DND-41 (cell line): ENCODE measurements around the gene UBXN2A.

Experiments used
- ATAC-seq: fragments of 200-7000 bp; cut with Tn5 transposase; 3 replicates; pipeline ENCODE4 v1.9.1; 2021; ENCODE audit warnings: low read depth; ENCODE audit not compliant: insufficient read depth
- DNase-seq: peaks from one replicate; pipeline ENCODE4 v3.0.0-alpha.2; 2020
- H2AFZ ChIP-seq: 2 replicates; pipeline ENCODE4 v1.6.0; 2012; ENCODE audit warnings: low read depth, low read length
- H3K27ac ChIP-seq: 2 replicates; pipeline ENCODE4 v1.5.1; 2012; ENCODE audit warnings: low read length, inconsistent platforms
- H3K27me3 ChIP-seq: fragments of 200-600 bp; sonication (generic); 2 replicates; pipeline ENCODE4 v1.6.0; 2012; ENCODE audit warnings: low read length, mild to moderate bottlenecking, inconsistent platforms; ENCODE audit not compliant: insufficient read depth, poor library complexity
- H3K36me3 ChIP-seq: 2 replicates; pipeline ENCODE4 v1.5.1; 2012; ENCODE audit warnings: low read length, inconsistent platforms; ENCODE audit not compliant: insufficient read depth
- H3K4me1 ChIP-seq: 2 replicates; pipeline ENCODE4 v1.5.1; 2012; ENCODE audit warnings: mild to moderate bottlenecking, low read length; ENCODE audit not compliant: insufficient read depth
- H3K4me2 ChIP-seq: 2 replicates; pipeline ENCODE4 v1.6.0; 2012; ENCODE audit warnings: mild to moderate bottlenecking, moderate library complexity, low read length, inconsistent platforms; ENCODE audit not compliant: insufficient read depth
- H3K4me3 ChIP-seq, 2 experiments: fragments of 200-600 bp in 1 of 2; shearing (Covaris generic) in 1 of 2; 2 replicates each; pipeline ENCODE4 v1.5.1; 2012 to 2016; ENCODE audit warnings: inconsistent platforms in 2 of 2, low read length in 2 of 2, mild to moderate bottlenecking in 2 of 2, low read depth in 1 of 2, moderate library complexity in 1 of 2
- H3K79me2 ChIP-seq: 2 replicates; pipeline ENCODE4 v1.6.0; 2012; ENCODE audit warnings: low read length, inconsistent platforms; ENCODE audit not compliant: insufficient read depth
- H3K9ac ChIP-seq: 2 replicates; pipeline ENCODE4 v1.6.0; 2012; ENCODE audit warnings: low read depth, mild to moderate bottlenecking, inconsistent platforms, low read length, moderate library complexity
- H3K9me3 ChIP-seq: 2 replicates; pipeline ENCODE4 v1.5.1; 2012; ENCODE audit warnings: low read length, moderate library complexity, mild to moderate bottlenecking, inconsistent platforms; ENCODE audit not compliant: insufficient read depth, severe bottlenecking
- H4K20me1 ChIP-seq: 2 replicates; pipeline ENCODE4 v1.6.0; 2012; ENCODE audit warnings: low read length; ENCODE audit not compliant: insufficient read depth
- CTCF ChIP-seq: IDR thresholded peaks from 2 replicates; pipeline ENCODE4 v1.5.1; 2012; ENCODE audit warnings: borderline replicate concordance, low read length, moderate library complexity, mild to moderate bottlenecking; ENCODE audit not compliant: poor library complexity, severe bottlenecking; ENCODE audit errors: extremely low read depth
- EZH2 ChIP-seq: IDR thresholded peaks from 3 replicates; pipeline ENCODE4 v1.6.1; 2012; ENCODE audit warnings: borderline replicate concordance, low read depth, mild to moderate bottlenecking, moderate library complexity, low read length, inconsistent platforms; ENCODE audit not compliant: severe bottlenecking

Gene UBXN2A

DNA sequence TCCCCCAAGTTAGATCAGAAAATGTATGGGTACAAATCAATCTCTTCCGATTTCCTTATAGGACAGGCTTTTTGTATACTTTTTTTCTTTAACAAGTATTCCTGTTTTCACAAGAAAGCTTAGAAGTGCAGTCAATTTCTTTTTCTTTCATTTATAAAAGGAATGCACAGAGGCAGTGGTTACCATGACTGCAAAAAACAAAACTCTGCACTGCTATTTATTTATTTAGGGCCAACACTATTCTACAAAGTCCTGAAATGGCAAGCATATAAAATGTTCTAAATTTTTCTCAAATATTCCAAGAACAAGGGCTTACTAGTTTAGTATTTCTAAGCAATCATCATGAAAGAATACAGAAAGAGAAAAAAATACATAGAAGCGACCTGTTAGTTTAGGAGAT, 35.6 kb upstream of the UBXN2A start:
- no peaks in the 10 kb centered on the region for H3K9me3 ChIP-seq
- no peaks in the 10 kb centered on the region for H3K27me3 ChIP-seq
- H3K9ac ChIP-seq: no peak overlapping the region
- no peak overlapping the region for H2AFZ ChIP-seq
- ATAC-seq (no peak), DNase-seq (no peak)
- H3K27ac ChIP-seq: no peak overlapping the region
- no peaks in the 10 kb centered on the region for H3K4me1 ChIP-seq
- peaks cover 69% of the 10 kb centered on the region for H3K79me2 ChIP-seq
- H3K4me3 ChIP-seq: no peak overlapping the region
- H4K20me1 ChIP-seq: peaks cover 14% of the 10 kb centered on the region
- no peaks in the 10 kb centered on the region for H3K36me3 ChIP-seq
- H3K4me2 ChIP-seq: no peak overlapping the region
- TF ChIP-seq EZH2: no peak
- TF ChIP-seq CTCF: no peak

GRCh38 chr2:23905155-23905554, 35.1 kb upstream of the UBXN2A start:
- H3K36me3 ChIP-seq: no peaks in the 10 kb centered on the region
- 0 out of 3 replicates have a peak, but pooled peaks have one; percentile 12 for ATAC-seq
- H3K27ac ChIP-seq: no peak overlapping the region
- no peak overlapping the region for H3K9ac ChIP-seq
- H3K9me3 ChIP-seq: no peaks in the 10 kb centered on the region
- peaks cover 71% of the 10 kb centered on the region for H3K79me2 ChIP-seq
- H3K4me1 ChIP-seq: no peaks in the 10 kb centered on the region
- peaks cover 14% of the 10 kb centered on the region for H4K20me1 ChIP-seq
- no peak for DNase-seq
- H3K4me3 ChIP-seq: no peak overlapping the region
- H3K27me3 ChIP-seq: no peaks in the 10 kb centered on the region
- no peak overlapping the region for H2AFZ ChIP-seq
- TF ChIP-seq CTCF: no peak
- no peak for TF ChIP-seq EZH2
- H3K4me2 ChIP-seq: no peak overlapping the region

DNA sequence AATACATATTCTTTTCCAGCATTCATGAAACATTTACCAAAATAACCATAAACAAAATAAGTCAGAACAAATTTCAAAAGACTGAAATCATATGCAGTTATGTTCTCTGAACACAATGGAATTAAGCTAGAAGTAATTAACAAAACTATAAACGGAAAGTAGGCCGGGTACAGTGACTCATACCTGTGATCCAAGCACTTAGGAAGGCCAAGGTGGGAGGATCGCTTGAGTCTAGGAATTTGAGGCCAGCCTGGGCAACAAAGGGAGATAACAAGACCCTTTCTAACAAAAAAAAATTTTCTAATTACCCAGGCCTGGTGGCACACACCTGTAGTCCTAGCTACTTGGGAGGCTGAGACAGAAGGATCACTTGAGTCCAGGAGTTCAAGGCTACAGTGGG, 28.2 kb upstream of the UBXN2A start:
- Histone ChIP-seq H3K4me1 (peaks cover 14% of the 10 kb centered on the region), H3K9ac (no peak overlapping the region), H3K79me2 (peaks cover 75% of the 10 kb centered on the region), H3K36me3 (no peaks in the 10 kb centered on the region), H3K4me3 (no peak overlapping the region), H2AFZ (no peak overlapping the region), H3K9me3 (no peaks in the 10 kb centered on the region), H4K20me1 (peaks cover 7% of the 10 kb centered on the region; the same call in 1 of the 2 replicates), H3K27ac (no peak overlapping the region), H3K4me2 (no peak overlapping the region), H3K27me3 (no peaks in the 10 kb centered on the region)
- DNase-seq (no peak), ATAC-seq (no peak)
- TF ChIP-seq EZH2 (no peak), CTCF (no peak)

- no peak for DNase-seq
- ATAC-seq: no peak
- Histone ChIP-seq H2AFZ (no peak overlapping the region), H3K4me3 (no peak overlapping the region), H3K36me3 (no peaks in the 10 kb centered on the region), H3K4me1 (peaks cover 33% of the 10 kb centered on the region), H3K27ac (no peak overlapping the region), H3K27me3 (no peaks in the 10 kb centered on the region), H3K9ac (no peak overlapping the region), H3K79me2 (peaks cover 95% of the 10 kb centered on the region), H3K9me3 (no peaks in the 10 kb centered on the region), H4K20me1 (peaks cover 7% of the 10 kb centered on the region; the same call in 1 of the 2 replicates), H3K4me2 (no peak overlapping the region)
- TF ChIP-seq CTCF (no peak), EZH2 (no peak)
Measured at GRCh38 chr2:23915327-23915726, 24.9 kb upstream of the UBXN2A start.
